HTERT RPE-1 (cell line): ENCODE data around the gene PDE6A.

ENCODE experiments used
- in situ Hi-C: fragments of 300-500 bp; cut with MboI; formaldehyde crosslinking; loops from 4 replicates; pipeline ENCODE4 v1.14.3; 2020; ENCODE audit warnings: low sequenced_read_pairs

Gene PDE6A

GRCh38 chr5:149822301-149822700 lies 122.3 kb downstream of the PDE6A start:
- in situ Hi-C loops = no loop called here

GRCh38 chr5:149820536-149821510 lies 123.8 kb downstream of the PDE6A start:
- in situ Hi-C loops = no loop called here

DNA sequence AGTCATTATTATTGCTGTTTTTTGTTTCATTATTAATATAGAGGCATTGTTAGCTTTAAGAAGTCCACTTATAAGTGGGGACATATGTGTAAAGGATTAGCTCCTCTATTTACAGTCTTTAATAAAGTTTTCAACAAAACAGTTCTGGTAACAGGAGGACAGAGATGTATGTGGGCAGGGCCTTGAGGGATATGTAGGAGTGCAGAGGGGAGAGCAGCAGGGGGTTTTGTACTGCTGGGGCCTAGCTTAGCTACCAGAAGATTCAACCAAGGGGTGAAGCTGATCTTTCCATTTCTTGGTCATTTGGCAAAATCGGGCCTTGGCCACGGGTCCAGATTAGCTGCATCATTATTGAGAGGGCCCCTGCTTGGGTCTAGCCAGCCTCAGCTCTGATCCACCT lies 124.6 kb downstream of the PDE6A start:
- in situ Hi-C loops = no loop called here

DNA sequence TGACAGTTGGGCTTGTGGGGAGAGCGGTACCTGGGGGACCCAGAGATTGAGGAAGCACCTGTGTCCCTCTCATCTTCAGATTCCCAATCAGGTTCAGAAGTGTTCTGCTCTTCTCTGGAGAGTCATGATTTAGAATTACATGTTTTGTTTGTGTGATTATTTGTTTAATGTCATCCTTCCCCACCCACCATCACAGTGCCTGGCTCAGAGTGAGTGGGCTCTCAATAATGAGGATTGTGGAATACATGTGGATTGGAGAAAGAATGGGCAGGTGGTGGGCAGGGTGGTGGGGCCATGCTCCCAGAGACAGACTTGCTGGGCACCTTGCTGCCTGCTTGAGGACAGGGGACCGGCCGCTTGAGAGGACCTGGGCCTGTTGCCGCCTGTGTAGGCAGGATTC lies 126.5 kb downstream of the PDE6A start:
- in situ Hi-C loops = no loop called here

GRCh38 chr5:149817539-149818060 lies 127.0 kb downstream of the PDE6A start:
- in situ Hi-C loops = no loop called here

GRCh38 chr5:149816661-149817060 lies 127.9 kb downstream of the PDE6A start:
- in situ Hi-C loops = no loop called here

DNA sequence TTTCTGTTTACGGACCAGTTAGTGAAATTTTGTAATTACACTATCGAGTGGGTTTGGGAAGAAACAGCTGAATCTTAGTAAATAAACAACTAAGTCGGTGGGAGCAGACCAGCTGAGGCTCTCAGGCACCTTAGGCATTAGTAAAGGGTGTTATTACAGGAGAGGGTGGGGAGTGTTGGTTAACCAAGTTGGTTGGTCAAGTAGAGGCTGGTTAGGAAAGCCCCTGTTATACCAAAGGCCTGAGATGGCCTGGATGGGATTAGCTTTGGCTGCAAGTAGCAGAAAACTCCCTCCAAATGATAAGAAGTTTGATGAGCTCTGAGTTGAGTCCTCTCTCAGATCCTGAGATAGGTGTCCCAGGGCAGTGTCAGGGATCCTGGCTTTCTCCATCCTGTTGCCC lies 133.1 kb downstream of the PDE6A start:
- in situ Hi-C loops = no loop called here

DNA sequence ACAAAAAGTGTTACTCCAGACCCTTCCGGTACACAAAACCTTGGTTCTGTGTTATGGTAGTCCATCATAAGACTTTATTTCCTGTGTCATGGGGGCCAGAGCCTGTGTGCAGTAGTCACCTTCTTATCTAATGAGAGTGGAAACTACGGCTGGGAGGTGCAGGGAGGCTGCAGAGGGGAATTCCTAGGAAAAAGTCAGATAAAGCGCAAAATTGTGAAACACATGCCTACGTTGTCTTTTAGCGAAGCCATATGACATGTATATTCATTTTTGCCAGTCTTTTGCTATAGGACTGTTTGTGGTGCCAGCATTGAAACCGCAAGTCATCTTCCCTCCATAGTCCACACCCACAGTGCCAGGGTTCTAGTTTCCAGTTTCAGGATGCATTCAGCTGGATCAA lies 133.7 kb downstream of the PDE6A start:
- in situ Hi-C loops = no loop called here

DNA sequence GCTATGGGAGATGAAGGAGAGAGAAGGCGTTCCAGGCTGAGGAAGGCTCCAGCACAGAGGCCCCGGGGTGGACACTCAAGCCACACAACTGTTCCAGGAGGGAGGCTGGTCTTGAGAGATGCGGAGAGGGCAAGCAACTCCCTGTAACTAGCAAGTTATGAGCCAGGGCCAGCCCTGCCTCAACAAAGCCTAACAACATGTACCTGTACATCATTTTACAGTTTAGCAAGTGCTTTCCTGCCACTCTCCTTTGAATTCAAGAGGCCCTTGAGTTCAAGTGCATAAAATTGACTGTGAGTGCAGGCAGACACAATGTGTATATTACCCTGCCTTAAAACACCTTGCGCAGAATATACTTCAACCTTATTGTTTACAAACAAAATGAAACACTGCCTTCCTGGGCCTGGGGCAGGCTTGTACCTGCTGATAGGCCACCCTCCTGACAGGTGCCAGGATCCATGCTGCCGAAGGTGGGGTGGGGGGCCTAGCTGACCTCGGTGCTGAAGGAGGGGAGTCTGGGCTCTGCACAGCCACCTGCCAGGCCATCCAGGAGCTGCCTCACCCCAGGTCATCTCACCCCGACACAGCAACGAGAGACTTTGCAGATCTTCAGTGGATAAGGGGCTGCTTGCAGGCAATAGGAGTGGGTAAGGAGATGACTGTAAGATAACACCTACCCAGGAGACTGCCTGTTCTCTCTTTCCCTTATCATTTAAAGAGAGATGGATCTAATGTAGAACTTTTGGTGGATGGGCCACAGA lies 134.5 kb downstream of the PDE6A start:
- in situ Hi-C loops = no loop called here

GRCh38 chr5:149808264-149808982 lies 136.2 kb downstream of the PDE6A start:
- in situ Hi-C loops = no loop called here
